H1 (cell line): Measurements from ENCODE around the gene SLMAP. TPM values are rescaled to one million over a fixed set of nuclear protein-coding genes. Genes with fewer than 3 reads are reported as not detected.

Experiments used
- CBX5 ChIP-seq: fragments of 300-800, 300-1000 bp; sonication (generic); IDR thresholded peaks from 2 replicates; pipeline ENCODE4 v1.7.1; 2016; ENCODE audit warnings: antibody characterized with exemption, low read length, low read depth
- RNF2 ChIP-seq: fragments of 200-900, 300-1000 bp; sonication (generic); IDR thresholded peaks from 2 replicates; pipeline ENCODE4 v1.7.1; 2016; ENCODE audit warnings: borderline replicate concordance, low read depth, mild to moderate bottlenecking, antibody characterized with exemption, low read length; ENCODE audit not compliant: poor library complexity, severe bottlenecking; ENCODE audit errors: missing control alignments
- TAF1 ChIP-seq: IDR thresholded peaks from 2 replicates; pipeline ENCODE4 v1.6.1; 2011; ENCODE audit warnings: mild to moderate bottlenecking, low read depth, low read length
- ZNF274 ChIP-seq: IDR thresholded peaks from 2 replicates; pipeline ENCODE4 v1.7.0; 2012; ENCODE audit warnings: low read length, borderline replicate concordance; ENCODE audit errors: extremely low read depth
- polyA plus RNA-seq, 7 experiments: library from polyadenylated mRNA; depleted of rRNA in 3 of 7; stranded (reverse) in 5 of 7; unstranded in 2 of 7; fragments of >200 nt in 5 of 7; fragments of 200-250 nt in 2 of 7; gene quantifications; 1 replicate in 5 of 7; 2 replicates in 1 of 7; 4 replicates in 1 of 7; pipeline versions ENCODE4 v1.2.1 to v1.2.3, GENCODE V29; 2011 to 2013; ENCODE audit warnings: missing spikeins in 2 of 7, mixed read lengths in 2 of 7
- total RNA-seq: library from RNA; stranded (reverse); fragmentation: NEBNext Ultra II Directional; extraction: Animal tissue kit (Norgen Biotek cat#: 25700); gene quantifications from 2 replicates; pipeline ENCODE4 v1.2.1, GENCODE V29; 2021
- TF ChIP-seq, protein P1 (sequence below): IDR thresholded peaks from 2 replicates; pipeline ENCODE4 v1.6.1; 2011; ENCODE audit warnings: low read depth, mild to moderate bottlenecking, low read length; ENCODE audit not compliant: insufficient read depth
- TF ChIP-seq, protein P2 (sequence below): IDR thresholded peaks from 2 replicates; pipeline ENCODE4 v1.6.1; 2012; ENCODE audit warnings: inconsistent platforms

Gene SLMAP
- total and polyA plus RNA-seq, 2 of the 8 experiments (the other 6 are each of a cell fraction or from before 2014, with no cell fraction given) = 13.6 to 70.4 TPM

DNA sequence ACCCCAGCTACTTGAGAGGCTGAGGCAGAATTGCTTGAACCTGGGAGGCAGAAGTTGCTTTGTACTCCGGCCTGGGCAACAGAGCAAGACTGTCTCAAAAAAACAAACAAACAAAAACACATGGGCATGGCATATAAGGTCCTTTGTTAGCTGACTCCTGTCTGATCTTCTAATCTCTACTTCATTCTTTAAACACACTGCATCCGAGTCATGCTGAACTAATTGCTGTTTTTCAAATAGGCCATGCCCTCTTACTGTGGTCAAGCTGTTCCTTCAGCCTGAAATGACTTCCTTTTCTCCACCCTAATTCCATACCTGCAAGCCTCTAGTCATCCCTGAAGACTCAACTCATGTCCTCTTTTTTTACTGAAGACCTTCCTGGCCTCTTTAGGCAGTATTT lies 22.3 kb upstream of the SLMAP start (continued):
- TF ChIP-seq, protein P1, sequence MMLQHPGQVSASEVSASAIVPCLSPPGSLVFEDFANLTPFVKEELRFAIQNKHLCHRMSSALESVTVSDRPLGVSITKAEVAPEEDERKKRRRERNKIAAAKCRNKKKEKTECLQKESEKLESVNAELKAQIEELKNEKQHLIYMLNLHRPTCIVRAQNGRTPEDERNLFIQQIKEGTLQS = no peak
- TF ChIP-seq ZNF274 = no peak
- no peak for TF ChIP-seq CBX5
- TF ChIP-seq, protein P2, sequence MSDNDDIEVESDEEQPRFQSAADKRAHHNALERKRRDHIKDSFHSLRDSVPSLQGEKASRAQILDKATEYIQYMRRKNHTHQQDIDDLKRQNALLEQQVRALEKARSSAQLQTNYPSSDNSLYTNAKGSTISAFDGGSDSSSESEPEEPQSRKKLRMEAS = no peak
- no peak for TF ChIP-seq TAF1
- TF ChIP-seq RNF2 = no peak
